Measurements from ENCODE around the gene FBXL17.

GRCh38 chr5:107832746-107833145 lies 549.2 kb downstream of the FBXL17 start:
- TF ChIP-seq POLR2AphosphoS5 (IDR thresholded peaks at IDR 0.05; ENCODE audit: low read depth, low read length), result no peak
- no peak for TF ChIP-seq TAF1 (IDR thresholded peaks at IDR 0.05; ENCODE audit: borderline replicate concordance, insufficient read depth, low read length)
- TF ChIP-seq REST (IDR thresholded peaks at IDR 0.05; ENCODE audit: insufficient read depth in 1 of 2, low read depth in 2 of 2, low read length in 2 of 2), result no peak
